NCI-H82 (cell line): ENCODE data around the gene SLC2A9.

Experiments
- DNase-seq: peaks from one replicate; lab custom pipeline; 2025; lab: John Stamatoyannopoulos, UW

Gene SLC2A9

DNA sequence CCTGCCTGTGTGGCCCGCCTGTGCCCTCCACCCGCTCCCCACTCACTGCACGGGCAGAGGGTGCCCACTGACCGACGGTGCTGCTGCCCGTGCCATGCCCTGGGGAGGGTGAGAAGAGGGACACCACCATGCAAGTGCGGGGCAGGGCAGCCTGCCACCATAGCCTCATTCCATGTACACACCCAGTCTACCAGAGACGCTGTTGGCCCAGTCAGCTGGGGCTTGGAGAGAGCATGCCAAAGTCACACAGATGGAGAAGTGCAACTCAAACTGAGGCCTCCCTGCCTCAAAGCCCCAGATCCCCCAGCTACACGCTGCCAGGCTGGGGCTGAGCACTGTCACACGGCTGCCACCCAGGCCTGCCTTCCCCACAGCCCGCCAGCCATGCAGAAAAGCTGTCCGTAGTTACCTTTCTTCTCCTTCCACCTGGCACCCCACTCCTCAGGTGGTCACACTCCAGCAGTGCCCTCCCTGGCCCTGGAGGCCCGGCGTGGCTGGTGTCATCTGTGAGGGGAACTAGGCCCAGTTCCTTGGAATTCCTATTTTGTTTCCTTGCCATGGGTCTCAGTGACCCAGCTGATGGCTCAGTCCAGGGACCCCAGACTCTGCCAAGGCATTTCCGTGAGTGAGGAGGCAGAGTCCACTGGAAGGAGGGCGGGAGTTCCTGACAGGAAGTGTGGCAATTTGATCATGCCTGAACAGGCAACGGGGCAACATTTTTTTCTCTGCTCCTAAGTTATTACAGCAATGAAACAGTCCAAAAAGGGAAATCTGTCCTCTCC lies at the start of gene SLC2A9:
Gene SLC2A9 (minus strand): TSS at position 627 of the 782 bp plus-strand sequence. CDS start 68 bp downstream, at position 559.
- DNase-seq, result no peak

DNA sequence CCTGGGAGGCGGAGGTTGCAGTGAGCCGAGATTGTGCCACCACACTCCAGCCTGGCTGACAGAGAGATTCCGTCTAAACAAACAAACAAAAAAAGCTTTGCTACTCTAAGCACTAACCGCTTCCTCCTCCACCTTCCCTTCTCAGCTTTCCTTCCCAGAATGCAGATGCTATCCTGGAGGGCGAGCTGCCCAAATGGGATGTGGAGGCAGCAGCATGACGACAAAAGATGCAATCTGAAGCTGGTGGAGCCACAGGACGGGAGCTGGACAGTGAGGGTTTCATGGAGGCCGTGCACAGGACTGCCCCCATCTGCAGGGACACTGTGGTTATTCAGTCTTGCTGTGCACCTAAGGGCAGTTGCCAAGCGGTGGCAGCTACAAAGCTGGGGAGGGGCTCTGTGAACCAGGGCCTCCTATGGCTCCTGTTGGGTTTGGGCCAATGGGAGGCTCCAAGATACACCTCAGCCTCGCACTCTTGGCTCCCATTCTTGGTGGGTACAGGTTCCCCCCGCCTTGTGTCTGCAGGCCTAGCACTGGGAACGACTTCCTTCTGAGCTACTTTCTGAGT lies 47.9 kb upstream of the SLC2A9 start:
- DNase-seq, result no peak

DNA sequence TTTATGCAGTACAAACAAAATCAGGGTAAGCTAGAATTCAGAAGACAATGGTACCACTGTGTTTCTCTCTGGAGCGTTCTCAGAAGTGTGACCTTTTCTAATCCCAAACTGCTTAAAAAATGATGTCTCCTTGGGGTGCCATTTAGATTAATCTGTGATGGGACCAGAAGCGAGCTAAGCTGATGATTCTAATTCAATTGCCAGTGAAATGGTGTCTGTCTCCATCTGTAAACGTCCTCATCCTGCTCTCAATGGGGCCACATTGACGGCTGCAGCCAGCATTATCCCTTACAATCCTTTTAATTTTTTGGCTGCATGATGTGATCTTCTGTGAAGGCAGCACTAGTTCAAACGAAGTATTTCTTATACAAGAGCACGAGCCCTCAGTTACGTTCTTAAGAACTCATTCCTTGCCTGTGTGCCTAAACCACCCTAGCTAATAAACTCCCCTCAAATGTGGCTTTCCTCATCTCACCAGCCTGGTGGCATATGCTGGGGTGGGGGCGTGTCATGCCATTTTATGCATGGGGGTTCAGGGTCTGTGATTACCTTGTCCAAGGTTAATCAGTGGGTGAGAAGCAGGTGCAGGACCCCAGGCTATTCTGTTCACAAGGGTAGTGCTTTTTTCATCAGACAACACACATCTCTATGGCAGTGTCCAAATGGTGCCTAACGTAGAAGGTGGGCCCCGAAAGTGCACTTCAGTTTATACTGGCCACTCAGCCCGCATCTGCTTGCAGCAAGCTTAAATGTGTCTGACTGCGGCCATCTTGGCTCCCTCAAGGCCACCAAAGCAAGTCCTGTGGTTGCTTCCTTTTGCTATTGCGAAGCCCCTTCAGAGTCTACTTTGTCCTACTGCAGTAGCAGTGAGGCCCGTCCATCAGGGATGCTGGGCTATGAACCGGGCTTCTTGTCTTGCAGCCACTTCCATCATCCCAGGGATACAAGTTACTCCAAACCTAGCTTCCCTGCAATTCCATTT lies 45.7 kb upstream of the SLC2A9 start:
- DNase-seq, result peak; percentile 91

DNA sequence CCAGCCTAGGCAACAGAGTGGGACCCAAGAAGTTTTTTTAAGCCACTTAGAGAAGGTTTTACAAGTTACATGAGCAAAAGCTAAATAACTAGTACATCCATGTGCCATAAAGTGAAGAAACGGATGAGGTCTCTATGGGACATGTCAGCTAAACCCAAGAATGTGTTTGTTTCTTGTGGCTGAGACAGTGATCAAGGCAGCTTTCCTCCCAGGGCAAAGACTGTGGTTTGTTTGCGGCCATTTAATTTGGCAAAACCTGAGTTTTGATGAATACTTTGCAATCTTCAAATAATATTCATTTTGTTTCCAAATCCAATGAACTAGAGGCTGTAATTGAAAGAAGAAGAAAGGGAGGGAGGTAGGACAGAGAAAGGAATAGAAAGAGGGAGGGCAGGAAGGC lies 44.9 kb upstream of the SLC2A9 start:
- DNase-seq, result no peak

DNA sequence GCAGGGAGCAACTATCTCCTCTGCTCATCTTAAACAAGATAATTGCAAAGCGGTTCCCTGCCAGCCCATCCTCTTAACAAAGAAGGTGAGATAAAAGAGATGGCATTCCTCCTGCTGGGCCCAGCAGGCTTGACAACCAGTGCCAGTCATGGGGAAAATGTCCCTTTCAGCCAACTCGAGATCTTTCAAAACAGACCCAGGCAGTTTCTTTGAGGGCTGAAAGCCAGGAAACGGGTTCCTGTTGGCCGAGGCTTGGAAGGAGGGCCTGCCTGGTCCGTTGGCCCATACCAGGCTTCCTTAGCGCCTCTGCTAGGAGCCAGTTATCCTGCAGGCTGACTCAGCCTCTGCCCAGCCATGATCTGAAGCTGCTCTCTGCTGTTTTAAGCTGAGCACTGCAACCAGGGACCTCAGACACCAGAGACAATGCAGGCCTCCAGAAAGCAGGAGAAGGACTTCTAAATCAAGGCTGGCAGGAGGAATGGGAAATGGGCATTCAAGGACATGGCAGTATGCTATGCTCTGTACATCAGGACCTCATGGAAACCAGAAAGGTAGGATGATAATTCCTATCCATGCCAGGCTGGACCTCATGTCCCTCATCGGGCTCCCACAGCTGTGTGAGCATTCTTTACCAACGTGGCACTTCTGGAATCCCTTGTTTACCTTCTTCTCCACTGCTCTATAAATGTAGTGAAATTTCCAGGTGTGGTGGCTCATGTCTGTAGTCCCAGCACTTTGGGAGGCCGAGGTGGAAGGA lies 42.4 kb upstream of the SLC2A9 start:
- DNase-seq, result peak; percentile 68

DNA sequence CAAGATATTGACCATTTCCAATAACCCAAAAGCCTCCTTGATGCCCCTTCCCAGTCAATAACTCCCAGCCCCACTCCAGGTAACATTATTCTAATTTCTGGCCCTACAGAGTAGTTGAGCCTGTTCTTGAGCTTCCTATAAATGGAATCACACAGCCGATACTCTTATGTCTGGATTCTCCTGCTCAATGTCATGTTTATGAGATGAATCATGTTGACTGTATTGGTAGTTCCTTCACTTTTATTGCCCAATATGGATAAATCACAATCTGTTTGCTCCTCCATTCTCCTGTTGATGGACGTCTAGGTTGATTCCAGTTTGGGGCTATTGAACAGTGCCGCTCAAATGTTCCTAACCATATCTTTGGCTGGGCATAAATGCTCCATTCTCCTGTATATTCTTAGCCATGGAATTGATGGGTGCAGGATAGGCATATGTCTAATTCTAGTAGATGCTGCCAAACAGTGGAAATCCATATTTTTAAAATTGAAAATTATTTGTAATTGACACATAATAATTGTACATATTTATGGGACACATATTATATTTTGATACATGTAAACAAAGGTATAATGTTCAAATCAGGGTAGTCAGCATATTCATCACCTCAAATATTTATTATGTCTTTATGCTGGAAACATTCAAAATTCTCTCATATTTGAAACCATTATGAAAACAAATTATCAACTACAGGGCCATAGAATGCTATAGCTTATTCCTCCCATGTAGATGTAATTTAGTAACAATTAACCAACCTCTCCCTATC lies 40.5 kb upstream of the SLC2A9 start:
- DNase-seq, result no peak

DNA sequence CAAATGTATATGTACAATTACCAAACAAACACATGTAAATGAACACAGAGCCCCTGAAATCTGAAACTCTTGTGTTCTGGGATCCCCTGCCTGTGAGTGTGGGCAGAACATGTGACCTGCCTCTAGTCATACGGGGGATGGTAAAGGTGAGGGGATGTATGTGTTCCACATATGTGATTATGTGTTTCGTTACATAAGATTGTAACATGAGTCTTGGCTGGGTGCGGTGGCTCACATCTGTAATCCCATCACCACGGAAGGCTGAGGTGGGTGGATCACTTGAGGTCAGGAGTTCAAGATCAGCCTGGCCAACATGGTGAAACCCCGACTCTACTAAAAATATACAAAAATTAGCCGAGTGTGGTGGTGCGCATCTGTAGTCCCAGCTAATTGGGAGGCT lies 37.1 kb upstream of the SLC2A9 start:
- no peak for DNase-seq

DNA sequence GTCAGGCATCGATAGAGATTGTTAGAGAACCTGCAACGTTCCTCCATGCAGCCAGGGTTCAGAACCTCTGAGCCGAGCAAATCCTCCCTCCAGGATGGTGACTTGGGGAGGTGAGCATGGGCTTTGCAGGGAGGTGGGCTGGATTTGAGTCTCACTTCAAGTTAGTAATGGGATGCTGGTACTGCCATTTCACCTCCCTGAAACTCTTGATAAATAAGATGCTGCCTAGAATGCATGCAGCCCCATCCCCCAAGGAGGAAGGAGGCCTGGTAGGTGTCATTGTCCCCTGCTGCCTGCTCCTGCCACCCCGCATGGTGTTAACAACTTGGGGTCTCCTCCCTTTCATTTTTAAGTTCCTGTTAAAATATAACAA lies 35.7 kb upstream of the SLC2A9 start:
- DNase-seq, result no peak

DNA sequence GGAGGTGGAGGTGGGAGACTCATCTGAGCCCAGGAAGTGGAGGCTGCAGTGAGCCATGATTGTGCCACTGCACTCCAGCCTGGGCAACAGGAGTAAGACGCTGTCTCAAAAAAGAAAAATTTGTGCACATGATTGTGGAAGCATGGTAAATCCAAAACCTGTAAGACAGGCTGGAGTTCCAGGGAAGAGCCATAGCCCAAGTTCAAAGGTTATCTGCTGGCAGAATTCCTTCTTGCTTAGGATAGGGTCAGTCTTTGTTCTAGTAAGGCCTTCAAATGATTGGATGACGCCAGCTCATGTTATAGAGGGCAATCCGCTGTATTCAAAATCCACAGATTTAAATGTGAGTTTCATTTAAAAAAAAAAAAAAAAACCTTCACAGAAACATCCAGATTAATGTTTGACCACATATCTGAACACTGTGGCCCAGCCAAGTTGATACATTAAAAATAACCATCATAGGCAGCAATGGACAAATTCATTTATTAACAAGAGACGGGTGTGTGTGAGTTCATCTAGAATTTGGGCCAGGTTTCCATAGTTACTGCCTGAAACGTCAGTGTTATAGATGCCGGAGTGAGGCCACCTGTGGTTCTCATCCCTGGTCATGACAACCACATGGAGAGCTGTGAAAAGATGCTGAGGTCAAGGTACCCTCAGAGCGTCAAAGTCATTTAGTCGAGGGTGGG lies 35.2 kb upstream of the SLC2A9 start:
- DNase-seq, result no peak

DNA sequence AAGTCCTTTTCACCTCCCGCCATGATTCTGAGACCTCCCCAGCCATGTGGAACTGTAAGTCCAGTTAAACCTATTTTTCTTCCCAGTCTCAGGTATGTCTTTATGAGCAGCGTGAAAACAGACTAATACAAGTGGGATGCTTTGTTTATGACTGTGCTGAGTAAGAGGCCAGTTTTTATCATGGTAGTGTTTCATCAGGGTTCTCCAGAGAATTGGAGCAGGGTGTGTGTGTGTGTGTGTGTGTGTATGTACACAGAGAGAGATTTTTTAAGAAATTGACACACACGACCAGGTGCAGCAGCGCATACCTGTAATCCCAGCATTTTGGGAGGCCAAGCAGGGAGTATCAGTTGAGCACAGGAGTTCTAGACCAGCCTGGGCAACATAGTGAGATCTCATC lies 34.6 kb upstream of the SLC2A9 start:
- DNase-seq, result no peak

DNA sequence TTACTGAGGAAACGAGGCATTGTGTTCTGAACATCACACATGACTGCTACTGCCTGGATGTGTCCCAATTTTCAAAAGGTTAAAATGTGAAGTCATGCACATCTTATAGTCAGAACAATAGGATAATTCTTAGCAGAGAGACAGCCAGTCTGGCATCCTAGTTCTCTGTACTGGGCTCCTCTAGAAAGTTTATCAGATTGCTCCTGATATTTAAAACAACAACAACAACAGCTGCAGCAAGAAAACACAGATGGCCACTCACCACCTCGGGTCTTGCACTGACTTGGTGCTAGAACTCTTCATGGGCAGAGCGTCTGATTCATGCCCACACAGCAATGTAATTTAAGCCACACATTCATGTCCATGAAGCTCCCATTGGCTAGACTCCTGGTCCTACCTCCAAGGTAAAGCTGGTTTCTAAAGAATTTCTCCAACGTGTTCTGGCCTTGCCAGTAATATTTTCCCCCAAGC lies 33.3 kb upstream of the SLC2A9 start:
- peak; percentile 43 for DNase-seq

DNA sequence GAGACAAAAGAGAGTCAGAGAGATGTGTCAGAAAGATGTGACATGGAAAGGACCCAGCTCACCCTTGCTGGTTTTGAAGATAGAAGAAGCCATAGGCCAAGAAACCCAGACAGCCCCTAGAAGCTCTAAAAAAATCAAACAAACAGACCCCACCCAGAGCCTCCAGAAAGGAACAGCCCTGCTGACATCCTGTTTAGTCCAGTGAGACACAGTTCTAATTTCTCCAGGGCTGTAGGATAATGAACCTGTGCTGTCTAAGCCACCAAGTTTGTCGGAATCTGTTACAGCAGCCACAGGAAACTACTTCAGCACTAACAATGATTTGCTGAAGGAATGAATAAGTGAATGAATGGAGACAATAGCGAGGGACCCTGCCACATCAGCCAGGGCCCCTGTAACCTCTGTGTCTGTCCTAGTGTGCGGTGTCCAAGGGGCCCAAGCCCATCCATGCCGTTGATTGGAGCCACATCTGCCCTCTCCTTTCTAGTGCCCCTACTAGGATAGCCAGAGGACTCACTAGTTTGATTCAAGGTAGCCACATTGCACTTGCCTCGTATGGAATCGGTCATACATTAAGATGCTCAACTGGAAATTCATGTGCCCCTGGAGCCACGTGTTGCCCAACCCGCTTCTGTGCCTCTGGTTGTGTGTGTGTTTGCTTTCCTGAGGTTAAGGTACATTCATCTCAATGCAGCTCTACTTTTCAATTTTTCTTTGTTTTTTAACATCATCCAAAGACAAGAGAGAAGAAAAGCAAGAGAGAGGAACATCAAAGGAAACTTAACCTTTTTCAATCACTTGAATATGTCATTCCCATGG lies 32.5 kb upstream of the SLC2A9 start:
- no peak for DNase-seq

DNA sequence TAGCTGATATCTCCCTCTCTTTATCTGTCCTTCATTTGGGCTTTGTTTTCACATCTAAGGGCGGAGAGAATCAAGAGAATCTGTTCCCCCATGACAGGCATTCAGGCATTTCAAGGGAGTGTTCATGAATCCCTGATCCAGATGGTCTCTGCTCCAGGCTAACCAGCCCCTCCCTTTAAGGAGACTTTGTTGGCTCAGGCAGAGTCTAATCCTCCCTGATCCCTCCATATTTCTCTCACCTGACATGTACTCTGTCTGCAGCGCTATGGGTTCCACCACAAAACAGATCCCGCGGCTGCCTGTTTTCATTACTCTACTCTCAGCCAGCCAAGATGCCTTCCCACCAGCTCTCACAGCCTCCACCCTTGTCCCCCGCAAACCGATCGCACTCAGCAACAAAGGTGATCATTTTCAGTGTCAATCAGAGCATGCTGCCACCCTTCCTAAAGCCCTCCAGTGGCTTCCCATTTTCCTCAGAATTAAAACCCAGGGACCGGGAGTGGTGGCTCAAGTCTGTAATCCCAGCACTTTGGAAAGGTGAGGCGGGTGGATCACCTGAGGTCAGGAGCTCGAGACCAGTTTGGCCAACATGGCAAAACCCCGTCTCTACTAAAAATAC lies 30.3 kb upstream of the SLC2A9 start:
- DNase-seq, result peak; percentile 96

DNA sequence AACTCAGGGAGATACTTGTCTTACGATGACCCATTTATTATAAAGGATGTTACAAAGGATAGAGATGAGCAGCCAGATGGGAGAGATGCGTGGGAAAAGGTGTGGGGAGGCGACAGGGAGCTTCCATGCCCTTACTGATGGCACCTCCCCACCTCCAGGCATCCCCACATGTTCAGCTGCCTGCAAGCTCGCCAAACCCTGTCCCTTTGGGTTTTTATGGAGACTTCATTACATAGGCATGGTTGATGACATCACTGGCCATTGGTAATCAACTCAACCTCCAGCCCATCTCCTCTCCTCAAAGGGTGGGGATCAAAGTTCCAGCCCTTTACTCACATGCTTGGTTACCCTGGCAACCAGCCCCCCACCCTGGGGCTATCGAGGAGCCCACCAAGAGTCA lies 29.4 kb upstream of the SLC2A9 start:
- DNase-seq, result peak; percentile 66

DNA sequence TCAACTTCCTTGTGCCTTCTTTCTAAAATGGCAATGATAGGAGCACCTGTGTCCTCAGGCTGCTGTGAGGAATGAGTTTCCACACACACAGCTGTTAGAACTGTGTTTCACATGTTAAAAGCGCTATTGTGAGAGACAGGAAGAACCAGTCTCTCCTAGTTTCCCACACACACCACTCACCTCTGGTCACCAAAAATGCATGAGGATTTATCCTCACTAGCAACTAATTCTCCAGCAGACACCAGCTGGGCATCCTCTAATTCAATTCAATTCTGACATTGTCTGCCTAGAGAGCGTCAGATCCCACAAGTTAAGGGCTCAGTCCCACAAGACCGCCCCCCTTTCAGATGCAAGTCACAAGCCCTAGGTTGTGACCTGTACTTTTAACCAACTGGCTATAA lies 29.0 kb upstream of the SLC2A9 start:
- peak; percentile 88 for DNase-seq

DNA sequence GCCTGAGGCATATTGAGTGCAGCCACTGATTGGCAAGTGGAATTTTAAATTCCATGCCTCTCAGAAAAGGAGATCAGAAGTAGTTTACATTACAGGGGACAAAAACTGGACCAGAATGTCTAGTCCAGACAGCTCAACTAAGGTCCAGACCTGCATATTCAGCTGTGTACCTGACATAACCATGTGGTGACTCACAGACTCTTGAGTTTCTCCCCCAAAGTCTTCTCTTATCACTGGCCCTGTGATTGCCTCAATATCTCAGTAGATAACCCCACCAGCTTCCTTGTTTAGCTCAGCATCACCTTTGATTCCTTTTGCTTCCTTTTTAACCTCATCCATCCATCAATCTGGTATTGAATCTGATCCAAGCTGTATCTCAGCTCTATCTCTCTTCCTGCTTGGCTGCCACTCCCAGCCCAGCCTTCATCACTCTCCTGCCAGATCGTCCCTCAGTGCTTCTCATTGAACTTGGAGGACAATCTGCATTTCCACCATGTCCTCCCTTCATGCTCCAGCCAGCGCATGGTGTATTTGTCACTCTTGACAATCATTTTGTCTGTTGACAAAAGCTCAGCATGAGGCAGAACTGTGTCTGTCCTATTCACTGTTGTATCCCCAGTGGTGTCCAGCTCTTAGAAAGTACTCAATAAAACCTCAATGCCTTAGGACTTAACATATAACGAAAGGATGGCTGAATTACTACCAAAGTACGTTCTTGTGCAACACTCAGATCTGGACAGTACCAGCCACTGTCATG lies 27.8 kb upstream of the SLC2A9 start:
- no peak for DNase-seq

DNA sequence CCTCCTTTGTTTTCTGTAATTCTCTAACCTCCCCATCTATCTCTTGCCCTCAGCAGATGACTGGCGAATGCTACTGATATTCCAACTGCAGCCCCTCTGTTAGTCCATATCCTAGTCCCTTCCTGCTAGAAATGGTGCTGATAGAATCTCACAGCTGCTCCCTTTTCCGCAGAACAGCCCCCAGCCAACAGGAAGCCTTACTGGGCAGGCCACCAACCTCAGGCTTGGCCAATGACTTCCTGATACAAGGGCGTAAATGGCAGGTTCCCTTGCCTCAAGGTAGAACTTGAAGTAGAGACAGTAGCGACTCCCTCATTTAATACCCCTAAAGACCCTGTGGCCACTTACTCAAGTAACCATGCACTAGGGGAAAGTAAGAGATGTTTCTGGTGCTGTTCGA lies 26.7 kb upstream of the SLC2A9 start:
- no peak for DNase-seq

DNA sequence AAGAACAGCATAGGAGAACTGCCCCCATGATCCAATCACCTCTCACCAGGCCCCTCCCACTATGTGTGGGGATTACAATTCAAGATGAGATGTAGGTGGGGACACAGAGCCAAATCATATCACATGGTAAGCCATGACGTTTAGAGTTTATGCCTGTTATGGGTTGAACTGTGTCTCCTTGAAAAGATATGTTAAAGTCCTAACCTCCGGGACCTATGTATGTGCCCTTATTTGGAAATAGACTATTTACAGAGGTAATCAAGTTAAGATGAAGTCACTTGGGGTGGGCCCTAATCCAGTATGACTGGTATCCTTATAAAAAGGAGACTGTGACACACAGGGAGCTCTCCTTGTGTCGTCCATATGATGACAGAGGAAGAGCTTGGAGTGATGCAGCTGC lies 25.2 kb upstream of the SLC2A9 start:
- DNase-seq, result peak; percentile 6
